ENCODE data around the gene PLK3.
"Not testable (repeated sequence)": the region's sequence is repeated elsewhere in the genome, so short reads cannot be mapped to it uniquely, and the experiment has no call there.

Gene PLK3

DNA sequence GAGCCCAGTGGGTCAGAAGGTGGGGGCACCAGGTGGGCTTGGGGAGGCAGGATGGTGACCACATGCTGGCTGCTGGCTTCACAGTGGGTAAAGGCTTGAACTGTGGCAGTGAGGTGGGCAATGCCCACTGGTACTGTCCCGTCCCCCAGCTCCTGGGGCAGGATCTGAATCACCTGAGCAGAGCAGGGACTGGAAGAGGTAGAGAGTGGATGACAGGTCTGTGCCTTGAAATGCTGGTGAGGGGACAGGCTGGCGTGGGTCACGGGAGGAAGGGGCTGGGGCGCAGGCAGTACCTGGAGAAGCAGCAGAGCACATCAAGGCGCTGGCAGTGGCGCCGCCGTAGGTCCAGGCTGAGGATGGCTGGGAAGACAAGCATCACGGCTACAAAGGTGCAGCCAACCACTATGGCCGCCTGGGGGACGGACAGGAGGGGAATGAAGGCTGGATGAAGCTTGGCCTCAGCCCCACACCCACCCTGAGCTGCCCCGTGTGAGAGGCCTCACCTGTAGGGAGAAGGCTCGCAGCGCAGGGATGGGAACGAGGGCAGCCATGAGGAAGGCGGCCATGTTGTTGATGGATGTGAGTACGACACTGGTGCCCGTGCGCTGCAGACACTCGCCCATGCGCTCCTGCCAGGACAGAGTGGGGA lies 27.9 kb downstream of the PLK3 start:
- no peak for ATAC-seq
- Mint-ChIP-seq H3K27ac (no peak overlapping the region), H3K9me3 (no peaks in the 10 kb centered on the region), H3K27me3 (no peaks in the 10 kb centered on the region), H3K4me1 (no peaks in the 10 kb centered on the region), H3K4me3 (no peak overlapping the region), H3K36me3 (no peaks in the 10 kb centered on the region)

DNA sequence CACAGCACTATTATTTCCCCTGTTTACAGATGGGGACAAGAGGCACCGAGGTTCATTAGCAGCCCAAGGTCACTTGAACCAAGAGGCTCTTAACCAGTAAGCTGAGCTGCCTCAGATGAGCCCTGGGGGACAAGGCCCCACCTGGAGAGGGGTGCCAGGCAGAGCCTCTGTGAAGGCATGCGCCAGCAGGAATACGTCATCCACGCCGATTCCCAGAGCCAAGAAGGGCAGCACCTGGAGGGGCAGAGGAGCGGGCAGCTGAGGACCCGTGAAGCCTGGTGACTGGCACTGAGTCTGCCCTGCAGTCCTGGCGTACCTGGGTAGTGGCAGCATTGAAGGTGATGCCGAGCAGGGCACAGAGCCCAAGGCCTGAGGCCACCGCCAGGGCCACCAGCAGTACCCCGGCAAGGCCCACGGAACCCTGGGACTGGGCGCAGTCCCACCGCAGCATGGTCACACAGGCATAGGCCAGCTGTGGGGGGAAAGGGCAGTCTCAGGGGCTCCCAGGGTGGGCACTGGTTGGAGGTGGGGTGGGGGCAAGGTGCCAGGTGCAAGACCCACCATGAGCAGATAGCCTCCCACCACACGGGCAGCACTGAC lies 28.8 kb downstream of the PLK3 start:
- peaks cover 4% of the 10 kb centered on the region for H3K4me1 Mint-ChIP-seq
- no peak for ATAC-seq
- no peak overlapping the region for H3K27ac Mint-ChIP-seq

DNA sequence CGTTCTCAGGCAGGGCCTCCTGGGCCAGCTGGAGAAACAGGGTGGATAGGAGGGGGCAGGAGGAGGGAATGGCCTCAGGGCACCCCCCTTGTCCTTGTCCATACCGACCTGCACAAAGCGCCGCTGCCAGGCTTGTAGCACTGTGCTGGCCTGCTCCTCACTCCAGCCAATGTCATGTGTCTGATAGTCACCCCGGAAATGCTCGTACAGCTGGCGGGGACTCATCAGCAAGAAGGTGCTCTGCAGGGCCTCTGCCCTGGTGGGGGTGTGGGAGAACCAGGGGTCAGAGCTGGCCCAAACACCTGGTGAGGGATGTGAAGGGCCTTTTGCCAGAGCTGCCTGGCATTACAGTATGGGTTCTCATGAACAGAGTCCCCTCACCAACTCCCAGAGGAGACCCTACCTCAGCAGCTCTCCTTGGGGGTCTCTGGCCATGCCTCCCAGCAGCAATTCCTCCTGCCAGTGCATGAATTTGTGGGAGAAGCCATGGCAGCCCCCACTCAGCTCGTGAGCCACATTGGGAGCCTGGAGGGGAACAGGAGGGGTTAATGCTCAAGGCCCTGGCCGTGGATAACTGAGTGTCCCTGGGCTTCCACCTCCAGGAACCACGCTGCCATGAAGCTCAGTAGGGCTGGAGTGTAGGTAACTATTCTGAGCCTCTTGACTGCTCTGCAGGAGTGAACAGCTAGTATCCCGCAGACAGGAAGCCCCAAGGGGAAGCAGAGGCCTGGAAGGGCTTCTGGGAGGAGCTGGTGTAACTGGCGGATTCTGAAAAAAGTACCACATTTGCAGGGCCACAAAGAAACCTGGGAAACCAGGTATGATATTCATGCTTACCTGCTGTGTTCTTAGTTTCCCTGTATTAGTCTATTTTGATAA lies 29.6 kb downstream of the PLK3 start:
- peaks cover 7% of the 10 kb centered on the region for H3K4me1 Mint-ChIP-seq
- no peak overlapping the region for H3K27ac Mint-ChIP-seq
- ATAC-seq = no peak

More for the DNA sequence above, 28.8 kb downstream of the PLK3 start:
- no peaks in the 10 kb centered on the region for H3K9me3 Mint-ChIP-seq
- no peaks in the 10 kb centered on the region for H3K36me3 Mint-ChIP-seq
- H3K4me3 Mint-ChIP-seq = no peak overlapping the region
- H3K27me3 Mint-ChIP-seq = no peaks in the 10 kb centered on the region

DNA sequence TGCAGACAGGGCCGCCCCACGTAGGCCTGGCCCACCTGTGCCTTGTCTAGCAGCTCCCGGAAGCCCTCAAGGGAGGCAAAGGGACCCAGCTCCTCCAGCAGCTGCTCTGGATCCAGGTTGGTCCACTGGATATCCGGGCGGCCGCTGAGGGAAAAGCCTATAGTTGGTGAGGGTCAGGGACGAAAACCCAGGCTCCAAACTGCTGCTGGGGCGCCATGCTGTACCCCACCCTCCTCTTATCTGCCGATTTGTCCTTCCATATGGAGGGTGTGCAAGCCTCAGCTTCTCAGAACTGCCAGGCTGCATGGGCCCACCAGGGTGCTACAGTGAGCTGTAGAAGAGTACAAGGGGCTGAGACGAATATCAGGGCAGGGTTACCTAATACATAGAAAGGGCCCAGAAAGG lies 30.7 kb downstream of the PLK3 start:
- Mint-ChIP-seq H3K4me3 (no peak overlapping the region), H3K9me3 (no peaks in the 10 kb centered on the region), H3K27me3 (no peaks in the 10 kb centered on the region), H3K4me1 (peaks cover 13% of the 10 kb centered on the region), H3K36me3 (no peaks in the 10 kb centered on the region), H3K27ac (no peak overlapping the region)
- ATAC-seq = no peak

More for the DNA sequence above, 29.6 kb downstream of the PLK3 start:
- Mint-ChIP-seq H3K9me3 (no peaks in the 10 kb centered on the region), H3K4me3 (no peak overlapping the region), H3K36me3 (no peaks in the 10 kb centered on the region), H3K27me3 (no peaks in the 10 kb centered on the region)

DNA sequence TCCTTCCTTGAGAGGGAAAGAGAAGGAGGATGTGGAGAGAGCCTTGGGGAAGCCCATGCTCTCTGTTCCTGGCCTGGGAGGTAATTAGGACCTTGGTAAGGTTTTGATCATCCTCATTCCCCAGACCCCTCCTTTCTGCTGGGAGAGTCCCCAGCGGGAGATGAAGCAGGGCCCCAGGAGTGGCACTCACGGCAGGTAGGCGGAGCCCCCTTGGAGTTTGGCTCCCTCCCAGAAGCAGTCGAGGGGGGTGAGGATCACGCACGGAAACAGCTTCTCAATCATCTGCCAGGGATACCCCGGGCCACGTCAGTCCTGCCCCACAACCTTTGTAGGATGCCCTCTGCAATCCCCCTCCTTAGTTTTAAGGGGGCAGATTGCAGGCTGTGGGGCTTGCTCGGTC lies 31.3 kb downstream of the PLK3 start:
- ATAC-seq = no peak
- Mint-ChIP-seq H3K9me3 (no peaks in the 10 kb centered on the region), H3K27me3 (no peaks in the 10 kb centered on the region), H3K4me3 (no peak overlapping the region), H3K4me1 (peaks cover 18% of the 10 kb centered on the region), H3K36me3 (no peaks in the 10 kb centered on the region), H3K27ac (no peak overlapping the region)

DNA sequence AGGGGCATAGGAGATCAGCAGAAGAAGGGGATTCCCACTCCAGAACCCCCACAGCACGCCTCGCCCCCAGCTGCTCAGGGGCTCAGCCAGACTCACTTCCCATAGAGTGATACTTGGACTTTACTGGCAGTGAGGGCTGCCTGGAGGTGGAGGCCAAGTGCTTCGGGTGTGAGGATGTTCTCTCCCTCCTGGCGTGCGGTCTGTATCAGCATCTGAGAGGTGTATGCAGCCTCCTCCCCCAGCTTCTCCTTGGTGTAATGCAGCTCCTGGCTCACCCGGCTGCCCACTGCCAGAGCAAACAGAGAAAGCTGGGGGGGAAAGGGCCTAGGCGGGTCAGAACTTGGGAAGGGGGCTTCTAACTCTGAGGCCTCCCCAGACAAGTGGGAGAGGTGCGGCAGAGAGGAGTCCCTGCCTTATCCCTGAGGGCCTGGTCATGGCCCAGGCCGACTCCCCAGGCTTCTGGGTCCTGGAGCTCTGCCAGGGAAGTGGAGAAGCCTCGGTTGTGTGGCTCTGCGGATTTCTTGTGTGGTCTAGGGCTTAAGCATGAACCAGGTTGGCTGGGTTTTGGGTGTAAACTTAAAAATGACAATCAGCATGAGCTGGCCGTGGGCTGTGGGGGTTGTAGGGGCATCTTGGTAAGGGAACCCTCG lies 32.0 kb downstream of the PLK3 start:
- H3K4me3 Mint-ChIP-seq = no peak overlapping the region
- H3K9me3 Mint-ChIP-seq = no peaks in the 10 kb centered on the region
- no peak overlapping the region for H3K27ac Mint-ChIP-seq
- H3K36me3 Mint-ChIP-seq = no peaks in the 10 kb centered on the region
- H3K4me1 Mint-ChIP-seq = peaks cover 18% of the 10 kb centered on the region
- no peak for ATAC-seq
- H3K27me3 Mint-ChIP-seq = no peaks in the 10 kb centered on the region

DNA sequence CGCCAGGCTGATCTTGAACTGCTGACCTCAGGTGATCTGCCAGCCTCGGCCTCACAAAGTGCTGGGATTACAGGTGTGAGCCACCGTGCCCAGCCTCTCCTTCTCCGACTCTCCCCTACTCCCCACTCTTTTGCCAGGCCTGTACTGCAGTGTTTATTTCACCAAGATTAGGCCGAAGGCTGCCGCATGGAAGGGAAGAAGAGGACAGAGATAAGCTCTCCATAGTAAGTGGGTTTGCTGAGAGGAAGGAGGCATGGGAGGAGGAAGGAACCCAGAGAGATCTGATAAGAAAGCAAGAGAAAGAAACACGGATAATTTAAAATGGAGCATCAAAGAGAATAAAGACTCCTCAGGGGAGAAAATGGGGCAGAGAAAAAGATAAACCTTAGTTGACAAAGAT lies 34.2 kb downstream of the PLK3 start:
- Mint-ChIP-seq H3K27me3 (peaks cover 7% of the 10 kb centered on the region), H3K4me3 (no peak overlapping the region), H3K36me3 (no peaks in the 10 kb centered on the region), H3K27ac (peak overlapping the region; percentile 9), H3K4me1 (peaks cover 18% of the 10 kb centered on the region), H3K9me3 (no peaks in the 10 kb centered on the region)
- ATAC-seq = no peak

DNA sequence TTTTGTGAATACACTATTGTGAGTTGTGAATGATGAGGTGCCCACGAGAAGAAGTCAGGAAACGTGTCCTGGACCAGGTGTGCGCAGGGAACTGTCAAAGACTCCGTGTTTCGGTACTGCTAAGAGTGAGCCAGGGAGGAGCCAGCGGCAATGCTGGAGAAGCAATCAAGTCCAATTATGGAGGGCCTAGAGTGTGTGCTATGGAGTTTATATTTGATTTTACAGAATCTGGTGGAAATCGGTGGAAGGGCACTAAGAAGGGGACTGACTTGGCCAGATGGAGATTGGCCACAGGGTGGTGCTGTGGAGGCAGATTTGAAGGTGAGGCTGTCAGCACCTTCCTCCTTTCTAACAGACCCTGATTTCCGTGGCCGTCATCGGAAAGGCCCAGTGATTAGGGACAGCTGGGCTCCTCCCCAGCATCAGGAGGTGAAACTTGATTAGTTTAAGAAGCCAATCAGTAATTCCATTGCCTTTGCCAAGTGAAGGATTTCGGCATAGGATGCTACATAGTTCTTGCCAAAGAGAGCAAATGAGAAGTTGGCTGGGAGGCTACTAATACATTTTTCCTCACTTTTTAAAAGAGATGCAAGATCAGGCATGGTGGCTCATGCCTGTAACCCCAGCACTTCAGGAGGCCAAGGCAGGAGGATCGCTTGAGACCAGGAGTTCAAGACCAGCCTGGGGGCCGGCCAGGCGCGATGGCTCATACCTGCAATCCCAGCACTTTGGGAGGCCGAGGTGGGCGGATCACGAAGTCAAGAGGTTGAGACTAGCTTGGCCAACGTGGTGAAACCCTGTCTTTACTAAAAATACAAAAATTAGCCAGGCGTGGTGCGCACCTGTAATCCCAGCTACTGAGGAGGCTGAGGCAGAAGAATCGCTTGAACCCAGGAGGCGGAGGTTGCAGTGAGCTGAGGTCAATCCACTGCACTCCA lies 35.8 kb downstream of the PLK3 start:
- Mint-ChIP-seq H3K36me3 (no peaks in the 10 kb centered on the region), H3K4me1 (peaks cover 18% of the 10 kb centered on the region), H3K27me3 (peaks cover 15% of the 10 kb centered on the region), H3K9me3 (no peaks in the 10 kb centered on the region), H3K27ac (peak overlapping the region; percentile 12), H3K4me3 (no peak overlapping the region)
- peak; percentile 94 for ATAC-seq

DNA sequence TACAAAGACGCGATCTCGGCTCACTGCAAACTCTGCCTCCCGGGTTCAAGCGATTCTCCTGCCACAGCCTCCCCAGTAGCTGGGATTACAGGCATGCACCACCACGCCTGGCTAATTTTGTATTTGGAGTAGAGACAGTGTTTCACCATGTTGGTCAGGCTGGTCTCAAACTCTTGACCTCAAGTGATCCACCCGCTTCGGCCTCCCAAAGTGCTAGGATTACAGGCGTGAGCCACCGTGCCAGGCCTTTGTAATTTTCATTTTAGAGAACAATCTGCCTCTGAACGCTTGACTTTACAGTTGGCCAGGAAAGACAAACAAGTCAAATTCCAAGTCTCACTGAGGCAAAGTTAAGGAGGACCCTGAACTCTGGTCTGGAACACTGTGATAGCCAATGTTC lies 38.1 kb downstream of the PLK3 start:
- H3K4me3 Mint-ChIP-seq, ATAC-seq, H3K36me3 Mint-ChIP-seq, H3K9me3 Mint-ChIP-seq, H3K27ac Mint-ChIP-seq: not testable (repeated sequence)
- Mint-ChIP-seq H3K4me1 (peaks cover 24% of the 10 kb centered on the region), H3K27me3 (peaks cover 33% of the 10 kb centered on the region)

DNA sequence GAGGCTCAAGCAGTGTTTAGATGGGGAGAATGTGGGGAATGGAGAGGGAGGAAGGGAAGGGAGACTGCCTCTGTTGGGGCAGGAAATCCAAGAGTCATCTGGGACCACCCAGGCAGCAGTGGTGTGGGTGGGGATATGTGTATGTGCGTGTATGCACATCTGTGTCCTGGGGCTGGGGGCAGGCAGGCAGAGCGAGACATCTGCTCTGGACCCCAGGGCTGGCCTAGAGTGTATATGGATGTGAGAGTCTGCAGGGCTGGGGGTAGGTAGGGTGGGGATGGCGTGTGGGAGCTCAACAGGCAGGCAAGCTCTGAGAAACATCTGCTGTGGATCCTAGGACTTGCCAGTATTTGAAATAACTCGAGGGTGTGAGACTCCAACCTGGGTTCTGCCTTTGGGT lies 39.4 kb downstream of the PLK3 start:
- no peak overlapping the region for H3K27ac Mint-ChIP-seq
- peaks cover 33% of the 10 kb centered on the region for H3K27me3 Mint-ChIP-seq

DNA sequence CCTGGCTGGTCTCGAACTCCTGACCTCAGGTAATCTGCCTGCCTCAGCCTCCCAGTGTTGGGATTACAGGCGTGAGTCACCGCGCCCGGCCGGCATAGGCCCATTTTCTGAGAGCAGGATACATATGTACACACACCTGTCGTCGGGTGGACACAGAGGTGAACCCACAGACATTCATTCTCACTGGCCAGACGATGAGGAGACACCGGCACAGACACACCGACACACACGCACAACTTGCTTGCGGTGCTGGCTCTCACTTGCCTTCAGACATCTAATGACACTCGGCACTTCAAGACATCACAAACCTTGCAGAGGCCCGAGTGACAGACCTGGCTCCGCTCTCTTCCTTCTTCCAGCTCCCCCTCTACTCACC lies 42.3 kb downstream of the PLK3 start:
- peak; percentile 12 for ATAC-seq
- H3K27me3 Mint-ChIP-seq = peaks cover 33% of the 10 kb centered on the region
- peak overlapping the region; percentile 63 for H3K4me3 Mint-ChIP-seq

More for the DNA sequence above, 39.4 kb downstream of the PLK3 start:
- no peak for ATAC-seq
- Mint-ChIP-seq H3K4me1 (peaks cover 17% of the 10 kb centered on the region), H3K9me3 (no peaks in the 10 kb centered on the region), H3K36me3 (no peaks in the 10 kb centered on the region), H3K4me3 (no peak overlapping the region)

DNA sequence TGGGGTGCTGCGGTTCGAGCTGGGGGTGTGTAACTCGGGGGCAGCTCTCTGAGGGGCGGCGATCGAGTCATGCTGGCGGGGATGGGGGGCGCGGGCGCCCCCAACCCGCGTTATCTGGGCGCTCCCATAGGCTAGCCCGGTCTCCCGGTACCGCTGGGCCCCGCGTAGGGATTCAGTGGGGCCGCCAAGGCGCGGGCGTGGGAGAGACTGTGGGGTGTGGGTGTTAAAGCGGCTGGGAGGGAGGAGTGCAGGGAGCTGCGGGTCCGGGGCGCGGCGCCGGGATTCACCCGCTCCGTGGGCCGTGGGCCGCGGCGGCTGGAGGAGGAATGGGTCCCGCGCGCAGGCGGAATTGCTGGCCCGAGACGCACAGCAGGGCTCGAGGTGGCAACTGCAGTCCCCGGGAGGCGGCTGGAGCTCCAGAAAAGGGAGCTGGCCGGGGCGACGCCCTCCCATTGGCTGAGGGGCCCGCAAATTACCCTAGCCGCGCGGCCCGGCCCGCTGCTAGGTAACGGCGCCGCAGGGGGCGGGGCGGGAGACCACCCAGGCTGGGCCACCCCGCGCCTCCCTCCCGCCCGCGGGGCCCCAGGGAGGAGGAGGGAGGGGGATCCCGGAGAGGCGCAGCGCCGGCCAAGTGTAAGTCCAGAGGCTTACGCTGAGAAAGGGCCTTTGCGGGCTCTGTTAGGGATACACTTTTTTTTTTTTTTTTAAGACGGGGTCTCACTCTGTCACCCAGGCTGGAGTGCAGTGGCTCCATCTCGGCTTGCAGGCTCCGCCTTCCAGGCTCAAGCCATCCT lies 42.9 kb downstream of the PLK3 start, which contains the start of gene PTCH2:
PTCH2 (minus strand) TSS at position 392 of the 794 bp plus-strand sequence; CDS start at position 71, 321 bp downstream.
- no peak within 1 kb of the TSS for H3K27ac Mint-ChIP-seq
- peaks cover 6% of the 10 kb centered on the region for H3K4me1 Mint-ChIP-seq
- peak within 1 kb of the TSS; percentile 63 for H3K4me3 Mint-ChIP-seq
- peak; percentile 64 for ATAC-seq
- H3K36me3 Mint-ChIP-seq = peaks cover 9% of the 10 kb centered on the region
- no peaks in the 10 kb centered on the region for H3K9me3 Mint-ChIP-seq
- peaks cover 33% of the 10 kb centered on the region for H3K27me3 Mint-ChIP-seq

More for the DNA sequence above, 42.3 kb downstream of the PLK3 start:
- no peak overlapping the region for H3K27ac Mint-ChIP-seq
- H3K36me3 Mint-ChIP-seq = peaks cover 9% of the 10 kb centered on the region
- H3K9me3 Mint-ChIP-seq = no peaks in the 10 kb centered on the region
- peaks cover 6% of the 10 kb centered on the region for H3K4me1 Mint-ChIP-seq

DNA sequence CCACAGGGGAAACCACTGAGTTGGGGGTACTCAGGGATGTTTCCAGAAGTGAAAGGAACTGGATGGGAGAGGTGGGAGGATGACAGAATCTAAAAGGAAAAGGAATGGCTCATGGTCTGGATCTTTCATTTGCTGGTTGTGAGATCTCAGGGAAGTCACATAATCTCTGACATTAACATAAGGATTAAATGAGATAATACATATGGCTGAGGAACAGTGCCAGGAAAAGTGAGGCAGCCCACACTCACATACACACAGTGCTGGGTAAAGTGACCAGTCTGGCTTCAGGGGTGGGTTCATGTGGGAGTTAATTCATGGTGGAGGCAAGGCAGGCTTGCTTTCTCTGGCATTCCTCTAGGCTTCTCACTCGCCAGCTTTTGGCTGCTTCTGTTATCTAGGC lies 46.8 kb downstream of the PLK3 start:
- H3K9me3 Mint-ChIP-seq = no peaks in the 10 kb centered on the region

DNA sequence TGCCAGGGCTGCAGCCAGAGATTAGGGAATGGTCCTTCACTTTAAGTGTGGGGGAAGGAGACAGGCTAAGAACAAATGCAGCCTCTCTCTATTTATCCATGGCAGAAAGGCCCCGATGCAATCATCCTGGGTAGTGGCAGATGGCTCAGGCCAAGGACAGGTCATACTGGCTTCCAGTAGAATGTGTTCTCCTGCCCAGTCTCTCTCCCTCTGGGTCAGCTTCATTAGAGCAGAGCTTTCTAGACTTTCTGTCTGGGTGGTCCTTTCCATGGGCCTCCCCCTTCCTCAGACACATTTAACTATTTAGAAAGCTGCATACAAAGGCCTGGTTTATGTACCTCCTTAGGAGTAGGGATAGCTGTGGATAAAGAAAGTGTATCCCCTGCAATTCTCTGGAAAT lies 47.7 kb downstream of the PLK3 start:
- H3K27me3 Mint-ChIP-seq = no peaks in the 10 kb centered on the region
- H3K4me1 Mint-ChIP-seq = peaks cover 7% of the 10 kb centered on the region
- ATAC-seq = no peak

More for the DNA sequence above, 46.8 kb downstream of the PLK3 start:
- Mint-ChIP-seq H3K27me3 (peaks cover 8% of the 10 kb centered on the region), H3K36me3 (peaks cover 18% of the 10 kb centered on the region), H3K4me1 (peaks cover 13% of the 10 kb centered on the region), H3K4me3 (no peak overlapping the region), H3K27ac (no peak overlapping the region)
- no peak for ATAC-seq

More for the DNA sequence above, 47.7 kb downstream of the PLK3 start:
- Mint-ChIP-seq H3K4me3 (no peak overlapping the region), H3K9me3 (no peaks in the 10 kb centered on the region), H3K36me3 (peaks cover 24% of the 10 kb centered on the region), H3K27ac (no peak overlapping the region)

All from stimulated activated memory B cell treated with anti-CD40 and anti-IgM and Interleukin-4, amounts not matched to agents 10 μg/mL and 1 μg/mL and 100 μg/mL, for 72 hours (primary cell).